HG03460 (cell line): Measurements from ENCODE around the gene SIGLEC7.

Experiments
- ATAC-seq: cut with Tn5 transposase; IDR thresholded peaks from one replicate; pipeline ENCODE4 v1.9.1; 2021; ENCODE audit not compliant: unreplicated experiment

The SIGLEC7 gene

GRCh38 chr19:51142119-51142518, at the start of gene SIGLEC7:
TSS of gene SIGLEC7 (plus strand) at chr19:51142301. CDS start at chr19:51142370, 69 bp downstream.
- no peak for ATAC-seq

GRCh38 chr19:51093101-51093500, 49.0 kb upstream of the SIGLEC7 start:
- no peak for ATAC-seq

GRCh38 chr19:51093510-51094345, 48.4 kb upstream of the SIGLEC7 start:
- no peak for ATAC-seq

GRCh38 chr19:51094696-51095279, 47.3 kb upstream of the SIGLEC7 start:
- ATAC-seq, result no peak

GRCh38 chr19:51096473-51097165, 45.5 kb upstream of the SIGLEC7 start:
- ATAC-seq, result no peak

GRCh38 chr19:51097166-51097738, 44.8 kb upstream of the SIGLEC7 start:
- ATAC-seq, result no peak

GRCh38 chr19:51097796-51098195, 44.3 kb upstream of the SIGLEC7 start:
- no peak for ATAC-seq

- ATAC-seq, result no peak
Observed at GRCh38 chr19:51098365-51099046, 43.6 kb upstream of the SIGLEC7 start.

GRCh38 chr19:51099047-51099382, 43.1 kb upstream of the SIGLEC7 start:
- no peak for ATAC-seq

- ATAC-seq, result no peak
Observed at GRCh38 chr19:51100601-51101000, 41.5 kb upstream of the SIGLEC7 start.

- ATAC-seq, result no peak
Observed at GRCh38 chr19:51101171-51101865, 40.8 kb upstream of the SIGLEC7 start.

- ATAC-seq, result no peak
Observed at GRCh38 chr19:51102991-51103390, 39.1 kb upstream of the SIGLEC7 start.

GRCh38 chr19:51103926-51104341, 38.2 kb upstream of the SIGLEC7 start:
- no peak for ATAC-seq

GRCh38 chr19:51107406-51108065, 34.6 kb upstream of the SIGLEC7 start:
- ATAC-seq, result peak; percentile 9

- peak; percentile 94 for ATAC-seq
Observed at GRCh38 chr19:51108066-51108804, 33.9 kb upstream of the SIGLEC7 start, which contains the start of gene CTU1. TSS of gene CTU1 (minus strand) at chr19:51108409. CDS start at chr19:51104569, 3,840 bp downstream.

- ATAC-seq, result peak; percentile 32
Observed at GRCh38 chr19:51108805-51109146, 33.3 kb upstream of the SIGLEC7 start.

GRCh38 chr19:51110666-51110971, 31.5 kb upstream of the SIGLEC7 start:
- ATAC-seq, result no peak

GRCh38 chr19:51111606-51112005, 30.5 kb upstream of the SIGLEC7 start:
- no peak for ATAC-seq

GRCh38 chr19:51114087-51114729, 27.9 kb upstream of the SIGLEC7 start:
- no peak for ATAC-seq
